A549 (cell line): ENCODE measurements around the gene TNFSF11. TPM values are rescaled to one million over a fixed set of nuclear protein-coding genes. Genes with fewer than 3 reads are reported as not detected.

ENCODE experiments used
- ATAC-seq, 2 experiments: fragments of 200-7000 bp in 1 of 2; fragments of >200 bp in 1 of 2; cut with Nextera tagmentation in 1 of 2; cut with Tn5 transposase in 1 of 2; 3 replicates each; pipeline versions ENCODE4 v1.8.0 to v1.9.1; 2018 to 2020; ENCODE audit warnings: mild to moderate bottlenecking in 1 of 2, moderate library complexity in 1 of 2
- CTCF ChIA-PET: fragments of 300-600 bp; sonication (Branson Sonifier 250); formaldehyde crosslinking; extraction: SDS; loops from one replicate; lab custom pipeline; 2021; ENCODE audit warnings: antibody characterized with exemption, inconsistent platforms; lab: Yijun Ruan, JAX
- POLR2A ChIA-PET: fragments of 350-600 bp; formaldehyde crosslinking; extraction: SDS; loops from one replicate; lab custom pipeline; 2021; ENCODE audit warnings: antibody characterized with exemption, inconsistent platforms; lab: Yijun Ruan, JAX
- DNase-seq, 2 experiments: peaks; one replicate each; pipeline versions ENCODE4 v3.0.0 to v3.0.0-alpha.2; 2011 to 2016; ENCODE audit warnings: low read depth in 1 of 2, low spot score in 1 of 2
- FAIRE-seq: peaks from 2 replicates; lab custom pipeline; 2011; peaks lifted over from hg19 to GRCh38; lab: Jason Lieb, UNC
- H3K27ac ChIP-seq, 2 experiments: fragments of >200 bp; sonication (Bioruptor Twin); formaldehyde crosslinking; 3 replicates each; pipeline ENCODE4 v1.5.1; 2016 to 2017
- H3K4me1 ChIP-seq: fragments of >200 bp; sonication (Bioruptor Twin); formaldehyde crosslinking; 3 replicates; pipeline ENCODE4 v1.6.1; 2016
- H3K4me2 ChIP-seq: fragments of >200 bp; sonication (Bioruptor Twin); formaldehyde crosslinking; 3 replicates; pipeline ENCODE4 v1.6.1; 2016
- H3K4me3 ChIP-seq: fragments of >200 bp; sonication (Bioruptor Twin); formaldehyde crosslinking; 3 replicates; pipeline ENCODE4 v1.5.1; 2016
- H3K9me3 ChIP-seq: fragments of >200 bp; sonication (Bioruptor Twin); formaldehyde crosslinking; 3 replicates; pipeline ENCODE4 v1.6.1; 2016
- CBX2 ChIP-seq: fragments of 200-600 bp; sonication (generic); IDR thresholded peaks from 2 replicates; pipeline ENCODE4 v1.6.1; 2016; ENCODE audit warnings: low read depth, mild to moderate bottlenecking, borderline replicate concordance
- CBX8 ChIP-seq: fragments of 200-600 bp; sonication (generic); IDR thresholded peaks from 2 replicates; pipeline ENCODE4 v1.6.1; 2016
- CHD2 ChIP-seq: fragments of 150-350 bp; IDR thresholded peaks from 2 replicates; pipeline ENCODE4 v1.6.1; 2014; ENCODE audit warnings: low read length; ENCODE audit not compliant: partially characterized antibody
- EHF ChIP-seq: fragments of 250-450 bp; sonication (Bioruptor Pico); IDR thresholded peaks from 2 replicates; pipeline ENCODE4 v1.5.0; 2020; ENCODE audit warnings: mild to moderate bottlenecking
- EHMT2 ChIP-seq: fragments of 200-600 bp; sonication (generic); IDR thresholded peaks from 2 replicates; pipeline ENCODE4 v1.6.1; 2016; ENCODE audit warnings: antibody characterized with exemption, low read depth, mild to moderate bottlenecking, moderate library complexity
- EP300 ChIP-seq, 2 experiments: fragments of >200 bp; sonication (Bioruptor Twin); formaldehyde crosslinking; IDR thresholded peaks; 2 replicates in 1 of 2; 3 replicates in 1 of 2; pipeline ENCODE4 v1.6.1; 2016 to 2017
- FOSB ChIP-seq: fragments of 250-450 bp; sonication (Bioruptor Pico); IDR thresholded peaks from 2 replicates; pipeline ENCODE4 v1.5.0; 2020; ENCODE audit warnings: mild to moderate bottlenecking, moderate library complexity
- FOXS1 ChIP-seq: fragments of 250-450 bp; sonication (Bioruptor Pico); IDR thresholded peaks from 2 replicates; pipeline ENCODE4 v1.5.0; 2020; ENCODE audit warnings: mild to moderate bottlenecking, moderate library complexity
- HEYL ChIP-seq: fragments of 250-450 bp; sonication (Bioruptor Pico); IDR thresholded peaks from 2 replicates; pipeline ENCODE4 v1.8.0; 2021; ENCODE audit warnings: mild to moderate bottlenecking, moderate library complexity
- HOXA7 ChIP-seq: fragments of 250-450 bp; sonication (Bioruptor Pico); IDR thresholded peaks from 2 replicates; pipeline ENCODE4 v1.5.0; 2020; ENCODE audit warnings: mild to moderate bottlenecking, moderate library complexity
- JUNB ChIP-seq: fragments of >200 bp; sonication (Bioruptor Twin); formaldehyde crosslinking; IDR thresholded peaks from 2 replicates; pipeline ENCODE4 v1.6.1; 2016
- KDM1A ChIP-seq: fragments of 200-600 bp; sonication (generic); IDR thresholded peaks from 2 replicates; pipeline ENCODE4 v1.6.1; 2016; ENCODE audit warnings: low read depth, mild to moderate bottlenecking
- MAFK ChIP-seq: fragments of 450-650 bp; IDR thresholded peaks from 2 replicates; pipeline ENCODE4 v1.6.1; 2014; ENCODE audit not compliant: partially characterized antibody
- NR3C1 ChIP-seq: fragments of >200 bp; sonication (Bioruptor Twin); formaldehyde crosslinking; IDR thresholded peaks from 3 replicates; pipeline ENCODE4 v1.6.1; 2017
- POLR2AphosphoS2 ChIP-seq: conservative IDR thresholded peaks from 2 replicates; pipeline ENCODE4 v1.6.1; 2012; ENCODE audit warnings: low read length, improper control_type of control experiment, inconsistent platforms
- RARB ChIP-seq: fragments of 250-450 bp; sonication (Bioruptor Pico); IDR thresholded peaks from 2 replicates; pipeline ENCODE4 v1.8.0; 2021; ENCODE audit warnings: mild to moderate bottlenecking, moderate library complexity
- SREBF2 ChIP-seq: fragments of 450-650 bp; IDR thresholded peaks from 2 replicates; pipeline ENCODE4 v1.6.1; 2014; ENCODE audit warnings: mild to moderate bottlenecking, moderate library complexity
- TFCP2L1 ChIP-seq: fragments of 250-450 bp; sonication (Bioruptor Pico); IDR thresholded peaks from 2 replicates; pipeline ENCODE4 v1.5.0; 2021; ENCODE audit warnings: mild to moderate bottlenecking
- ZC3H11A ChIP-seq: fragments of 450-650 bp; IDR thresholded peaks from 2 replicates; pipeline ENCODE4 v1.6.1; 2014; ENCODE audit warnings: antibody characterized with exemption, mild to moderate bottlenecking
- ZSCAN20 ChIP-seq: fragments of 250-450 bp; sonication (Bioruptor Pico); IDR thresholded peaks from 2 replicates; pipeline ENCODE4 v1.8.0; 2022; ENCODE audit warnings: mild to moderate bottlenecking, moderate library complexity
- WGBS: methylation state at CpG from one replicate; pipeline ENCODE4 v1.1.6; 2017; ENCODE audit errors: missing lambda C conversion rate; 5-methylcytosine and 5-hydroxymethylcytosine counted together
- polyA plus RNA-seq, 4 experiments: library from polyadenylated mRNA; depleted of rRNA in 3 of 4; stranded (reverse); fragments of >200 nt; fragmentation: RNase III in 1 of 4; extraction: RNeasy Plus Mini Kit Qiagen cat#74134 plus additional on column Dnase treatment in 1 of 4; gene quantifications; 2 replicates in 3 of 4; 3 replicates in 1 of 4; pipeline ENCODE4 v1.2.3, GENCODE V29; 2011 to 2017
- TF ChIP-seq, protein P1 (sequence below): fragments of 250-450 bp; sonication (Bioruptor Pico); IDR thresholded peaks from 2 replicates; pipeline ENCODE4 v1.5.0; 2021; ENCODE audit warnings: mild to moderate bottlenecking, moderate library complexity, borderline replicate concordance
- TF ChIP-seq, protein P2 (sequence below): fragments of >200 bp; sonication (Bioruptor Twin); formaldehyde crosslinking; IDR thresholded peaks from 2 replicates; pipeline ENCODE4 v1.6.1; 2016
- TF ChIP-seq, protein P3 (sequence below): fragments of 200-600 bp; sonication (generic); IDR thresholded peaks from 2 replicates; pipeline ENCODE4 v1.6.1; 2016; ENCODE audit warnings: antibody characterized with exemption, mild to moderate bottlenecking, moderate library complexity
- TF ChIP-seq, protein P4 (sequence below): fragments of >200 bp; sonication (Bioruptor Twin); formaldehyde crosslinking; IDR thresholded peaks from 3 replicates; pipeline ENCODE4 v1.6.1; 2016
- TF ChIP-seq, protein P5 (sequence below): IDR thresholded peaks from 2 replicates; pipeline ENCODE4 v1.6.1; 2012
- TF ChIP-seq, protein P6 (sequence below): IDR thresholded peaks from 2 replicates; pipeline ENCODE4 v1.6.1; 2012

The TNFSF11 gene
- polyA plus RNA-seq, 2 of the 4 experiments (the other 2 are of a cell fraction) = not detected

DNA sequence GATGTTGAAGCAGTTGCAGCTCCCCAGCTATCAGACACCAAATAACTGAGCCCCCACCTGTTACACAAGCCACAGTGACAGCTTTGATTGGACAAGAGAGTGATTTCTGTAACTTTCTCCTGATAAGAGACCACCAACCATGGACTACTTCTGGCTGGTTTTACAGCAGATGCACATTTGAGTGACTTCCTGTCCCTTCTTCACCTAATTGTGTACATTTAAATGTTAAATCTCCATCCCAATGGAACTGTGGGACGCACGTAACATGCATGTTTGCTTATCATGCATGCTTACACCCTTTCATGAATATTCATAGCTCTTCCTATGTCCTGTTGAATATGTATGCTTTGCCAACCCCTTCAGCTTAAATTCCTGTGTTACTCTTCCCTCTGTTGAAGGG lies 6.0 kb upstream of the TNFSF11 start:
- TF ChIP-seq EP300 (IDR thresholded peaks at IDR 0.05) (no peak), EHF (CRISPR knock-in tag) (no peak), CBX8 (no peak), TFCP2L1 (no peak), EHMT2 (no peak), CBX2 (no peak), ZC3H11A (no peak), NR3C1 (no peak), ZSCAN20 (CRISPR knock-in tag) (no peak), HEYL (CRISPR knock-in tag) (no peak), KDM1A (no peak)
- TF ChIP-seq, protein P1, sequence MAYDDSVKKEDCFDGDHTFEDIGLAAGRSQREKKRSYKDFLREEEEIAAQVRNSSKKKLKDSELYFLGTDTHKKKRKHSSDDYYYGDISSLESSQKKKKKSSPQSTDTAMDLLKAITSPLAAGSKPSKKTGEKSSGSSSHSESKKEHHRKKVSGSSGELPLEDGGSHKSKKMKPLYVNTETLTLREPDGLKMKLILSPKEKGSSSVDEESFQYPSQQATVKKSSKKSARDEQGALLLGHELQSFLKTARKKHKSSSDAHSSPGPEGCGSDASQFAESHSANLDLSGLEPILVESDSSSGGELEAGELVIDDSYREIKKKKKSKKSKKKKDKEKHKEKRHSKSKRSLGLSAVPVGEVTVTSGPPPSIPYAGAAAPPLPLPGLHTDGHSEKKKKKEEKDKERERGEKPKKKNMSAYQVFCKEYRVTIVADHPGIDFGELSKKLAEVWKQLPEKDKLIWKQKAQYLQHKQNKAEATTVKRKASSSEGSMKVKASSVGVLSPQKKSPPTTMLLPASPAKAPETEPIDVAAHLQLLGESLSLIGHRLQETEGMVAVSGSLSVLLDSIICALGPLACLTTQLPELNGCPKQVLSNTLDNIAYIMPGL = no peak
- FAIRE-seq (no peak), DNase-seq (no peak), ATAC-seq (no peak)
- no peak overlapping the region for H3K27ac ChIP-seq
- no peak overlapping the region for H3K4me3 ChIP-seq
- no peaks in the 10 kb centered on the region for H3K9me3 ChIP-seq
- no peak overlapping the region for H3K4me2 ChIP-seq
- H3K4me1 ChIP-seq = no peaks in the 10 kb centered on the region
- CTCF ChIA-PET = interaction anchor here (0.6 to 1.0 kb wide), 2 partner anchors 9 to 549 kb away, joined by 3 read pairs; no protein-coding TSS in a partner anchor
- WGBS = 67% methylated on average over 2 of the region's 2 CpGs
- POLR2A ChIA-PET = no interaction called here

DNA sequence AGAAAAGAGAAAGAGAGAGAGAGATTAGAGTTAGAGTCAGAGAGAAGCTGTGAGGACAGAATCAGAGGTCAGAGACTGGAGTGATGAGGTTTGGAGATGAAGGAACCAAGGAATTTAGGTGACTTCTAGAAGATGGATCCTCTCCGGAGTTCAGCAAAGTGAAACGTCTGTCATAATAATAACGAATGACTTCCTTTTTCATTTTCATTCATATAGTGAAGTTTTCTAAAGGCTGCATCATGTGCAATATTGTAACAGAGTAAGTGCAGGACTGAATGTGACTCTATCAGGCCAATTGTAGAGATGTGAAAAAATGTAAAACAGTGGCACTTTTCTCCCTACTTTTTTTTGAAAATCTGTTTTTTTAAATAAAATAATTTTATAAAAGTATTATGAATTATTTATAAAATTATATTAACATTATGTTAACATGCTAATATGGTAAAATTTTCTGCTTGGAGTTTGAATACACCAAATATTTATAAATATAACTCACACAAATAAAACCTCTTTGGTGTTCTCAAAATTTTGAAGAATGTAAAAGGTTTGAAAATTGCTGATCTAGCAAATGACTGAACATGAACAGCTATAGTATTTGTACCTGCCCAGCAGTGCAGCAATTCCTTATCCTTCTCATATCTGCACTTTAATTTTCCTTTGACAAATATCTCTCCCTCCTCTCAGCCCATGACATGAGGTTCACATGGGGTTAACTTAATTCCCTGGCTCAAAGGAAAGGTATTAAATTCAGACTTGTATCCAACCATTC lies 4.2 kb upstream of the TNFSF11 start:
- TF ChIP-seq, protein P2, sequence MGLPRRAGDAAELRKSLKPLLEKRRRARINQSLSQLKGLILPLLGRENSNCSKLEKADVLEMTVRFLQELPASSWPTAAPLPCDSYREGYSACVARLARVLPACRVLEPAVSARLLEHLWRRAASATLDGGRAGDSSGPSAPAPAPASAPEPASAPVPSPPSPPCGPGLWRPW = no peak
- TF ChIP-seq, protein P3, sequence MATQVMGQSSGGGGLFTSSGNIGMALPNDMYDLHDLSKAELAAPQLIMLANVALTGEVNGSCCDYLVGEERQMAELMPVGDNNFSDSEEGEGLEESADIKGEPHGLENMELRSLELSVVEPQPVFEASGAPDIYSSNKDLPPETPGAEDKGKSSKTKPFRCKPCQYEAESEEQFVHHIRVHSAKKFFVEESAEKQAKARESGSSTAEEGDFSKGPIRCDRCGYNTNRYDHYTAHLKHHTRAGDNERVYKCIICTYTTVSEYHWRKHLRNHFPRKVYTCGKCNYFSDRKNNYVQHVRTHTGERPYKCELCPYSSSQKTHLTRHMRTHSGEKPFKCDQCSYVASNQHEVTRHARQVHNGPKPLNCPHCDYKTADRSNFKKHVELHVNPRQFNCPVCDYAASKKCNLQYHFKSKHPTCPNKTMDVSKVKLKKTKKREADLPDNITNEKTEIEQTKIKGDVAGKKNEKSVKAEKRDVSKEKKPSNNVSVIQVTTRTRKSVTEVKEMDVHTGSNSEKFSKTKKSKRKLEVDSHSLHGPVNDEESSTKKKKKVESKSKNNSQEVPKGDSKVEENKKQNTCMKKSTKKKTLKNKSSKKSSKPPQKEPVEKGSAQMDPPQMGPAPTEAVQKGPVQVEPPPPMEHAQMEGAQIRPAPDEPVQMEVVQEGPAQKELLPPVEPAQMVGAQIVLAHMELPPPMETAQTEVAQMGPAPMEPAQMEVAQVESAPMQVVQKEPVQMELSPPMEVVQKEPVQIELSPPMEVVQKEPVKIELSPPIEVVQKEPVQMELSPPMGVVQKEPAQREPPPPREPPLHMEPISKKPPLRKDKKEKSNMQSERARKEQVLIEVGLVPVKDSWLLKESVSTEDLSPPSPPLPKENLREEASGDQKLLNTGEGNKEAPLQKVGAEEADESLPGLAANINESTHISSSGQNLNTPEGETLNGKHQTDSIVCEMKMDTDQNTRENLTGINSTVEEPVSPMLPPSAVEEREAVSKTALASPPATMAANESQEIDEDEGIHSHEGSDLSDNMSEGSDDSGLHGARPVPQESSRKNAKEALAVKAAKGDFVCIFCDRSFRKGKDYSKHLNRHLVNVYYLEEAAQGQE = no peak
- TF ChIP-seq MAFK = peak; percentile 79
- FAIRE-seq (no peak), ATAC-seq (no peak), DNase-seq (no peak)
- POLR2A ChIA-PET = no interaction called here
- Histone ChIP-seq H3K4me1 (no peaks in the 10 kb centered on the region), H3K27ac (no peak overlapping the region), H3K4me2 (no peak overlapping the region), H3K9me3 (no peaks in the 10 kb centered on the region), H3K4me3 (no peak overlapping the region)
- CTCF ChIA-PET = interaction anchor here (1.4 kb wide), 1 partner anchor 25 kb away, joined by 4 read pairs; no protein-coding TSS in a partner anchor
- WGBS = 54% methylated on average over 3 of the region's 3 CpGs

DNA sequence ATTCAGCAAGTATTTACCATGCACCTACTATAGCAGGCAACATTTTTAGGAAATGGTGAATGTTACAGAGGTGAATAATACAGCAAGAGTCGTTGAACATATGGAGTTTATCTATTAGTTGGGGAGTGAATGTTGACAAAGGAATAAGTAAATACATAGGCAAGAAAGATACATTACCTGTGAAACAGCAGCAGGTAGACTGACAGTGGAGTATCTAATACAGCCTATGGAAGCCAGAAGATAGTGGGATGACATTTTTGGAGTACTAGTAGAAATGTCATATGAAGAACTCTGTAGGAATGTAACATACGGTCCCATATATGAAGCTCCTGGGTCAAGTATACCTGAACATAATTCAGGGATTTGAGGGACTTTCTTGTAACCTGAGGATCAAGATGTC lies 2.1 kb upstream of the TNFSF11 start:
- Histone ChIP-seq H3K4me1 (no peaks in the 10 kb centered on the region), H3K4me3 (no peak overlapping the region), H3K9me3 (no peaks in the 10 kb centered on the region), H3K4me2 (no peak overlapping the region), H3K27ac (no peak overlapping the region)
- ChIA-PET CTCF (no interaction called here), POLR2A (no interaction called here)
- DNase-seq (no peak), ATAC-seq (no peak), FAIRE-seq (no peak)
- 15% methylated on average over 2 of the region's 2 CpGs for WGBS
- TF ChIP-seq POLR2AphosphoS2 (no peak), RARB (no peak), CHD2 (no peak), HOXA7 (CRISPR knock-in tag) (no peak), JUNB (no peak), SREBF2 (no peak), FOSB (CRISPR knock-in tag) (no peak), EHMT2 (no peak), FOXS1 (CRISPR knock-in tag) (no peak), ZC3H11A (no peak)
- TF ChIP-seq, protein P4, sequence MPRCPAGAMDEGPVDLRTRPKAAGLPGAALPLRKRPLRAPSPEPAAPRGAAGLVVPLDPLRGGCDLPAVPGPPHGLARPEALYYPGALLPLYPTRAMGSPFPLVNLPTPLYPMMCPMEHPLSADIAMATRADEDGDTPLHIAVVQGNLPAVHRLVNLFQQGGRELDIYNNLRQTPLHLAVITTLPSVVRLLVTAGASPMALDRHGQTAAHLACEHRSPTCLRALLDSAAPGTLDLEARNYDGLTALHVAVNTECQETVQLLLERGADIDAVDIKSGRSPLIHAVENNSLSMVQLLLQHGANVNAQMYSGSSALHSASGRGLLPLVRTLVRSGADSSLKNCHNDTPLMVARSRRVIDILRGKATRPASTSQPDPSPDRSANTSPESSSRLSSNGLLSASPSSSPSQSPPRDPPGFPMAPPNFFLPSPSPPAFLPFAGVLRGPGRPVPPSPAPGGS = no peak
- TF ChIP-seq, protein P5, sequence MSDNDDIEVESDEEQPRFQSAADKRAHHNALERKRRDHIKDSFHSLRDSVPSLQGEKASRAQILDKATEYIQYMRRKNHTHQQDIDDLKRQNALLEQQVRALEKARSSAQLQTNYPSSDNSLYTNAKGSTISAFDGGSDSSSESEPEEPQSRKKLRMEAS = no peak
- TF ChIP-seq, protein P6, sequence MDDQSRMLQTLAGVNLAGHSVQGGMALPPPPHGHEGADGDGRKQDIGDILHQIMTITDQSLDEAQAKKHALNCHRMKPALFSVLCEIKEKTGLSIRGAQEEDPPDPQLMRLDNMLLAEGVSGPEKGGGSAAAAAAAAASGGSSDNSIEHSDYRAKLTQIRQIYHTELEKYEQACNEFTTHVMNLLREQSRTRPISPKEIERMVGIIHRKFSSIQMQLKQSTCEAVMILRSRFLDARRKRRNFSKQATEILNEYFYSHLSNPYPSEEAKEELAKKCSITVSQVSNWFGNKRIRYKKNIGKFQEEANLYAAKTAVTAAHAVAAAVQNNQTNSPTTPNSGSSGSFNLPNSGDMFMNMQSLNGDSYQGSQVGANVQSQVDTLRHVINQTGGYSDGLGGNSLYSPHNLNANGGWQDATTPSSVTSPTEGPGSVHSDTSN = no peak
